Stomach (tissue), 9 donors: ENCODE measurements around the gene PRDM13. TPM values are rescaled to one million over a fixed set of nuclear protein-coding genes. Genes with fewer than 3 reads are reported as not detected.
A peak's percentile ranks its signal among the peaks of the same experiment; 100 is the strongest.

Experiments used
- DNase-seq, 2 donors: peaks; one replicate each; pipeline versions ENCODE4 v3.0.0 to v3.0.0-alpha.2; 2013 to 2019
- H3K27ac ChIP-seq, 5 donors: fragments of 200-600 bp in 4 of 5; sonication (generic) in 4 of 5; one replicate each; pipeline ENCODE4 v1.5.1; 2013 to 2019; ENCODE audit warnings: mild to moderate bottlenecking in 1 of 5, moderate library complexity in 1 of 5
- H3K27me3 ChIP-seq, 3 donors: fragments of 200-600 bp; sonication (generic); one replicate each; pipeline ENCODE4 v1.5.1; 2017 to 2019; ENCODE audit warnings: mixed run types in 1 of 3
- H3K36me3 ChIP-seq, 4 donors: fragments of 200-600 bp; sonication (generic); 1 replicate in 3 of 4; 2 replicates in 1 of 4; pipeline ENCODE4 v1.5.1; 2016 to 2019
- H3K4me1 ChIP-seq, 4 donors: fragments of 200-600 bp; sonication (generic); one replicate each; pipeline ENCODE4 v1.5.1; 2016 to 2019
- H3K4me3 ChIP-seq, 4 donors: fragments of 200-600 bp; sonication (generic) in 3 of 4; one replicate each; pipeline ENCODE4 v1.5.1; 2016 to 2019; ENCODE audit warnings: mild to moderate bottlenecking in 1 of 4
- H3K9me3 ChIP-seq, 4 donors: fragments of 200-600 bp; sonication (generic); one replicate each; pipeline ENCODE4 v1.5.1; 2016 to 2019
- CTCF ChIP-seq, 7 experiments: fragments of 450-650 bp in 4 of 7; fragments of 200-600 bp in 3 of 7; sonication (generic) in 3 of 7; IDR thresholded peaks; one replicate each; pipeline ENCODE4 v1.5.1; 2016 to 2019; ENCODE audit warnings: antibody characterized with exemption in 7 of 7, control low read depth in 2 of 7, mild to moderate bottlenecking in 1 of 7
- EP300 ChIP-seq: sonication (generic); formaldehyde crosslinking; IDR thresholded peaks from one replicate; pipeline ENCODE4 v1.6.1; 2017; ENCODE audit warnings: antibody characterized with exemption
- POLR2A ChIP-seq, 4 donors: fragments of 450-650 bp; IDR thresholded peaks; one replicate each; pipeline ENCODE4 v1.6.1; 2016; ENCODE audit warnings: antibody characterized with exemption in 4 of 4, control low read depth in 2 of 4, mild to moderate bottlenecking in 1 of 4, moderate library complexity in 1 of 4
- POLR2AphosphoS5 ChIP-seq, 3 donors: sonication (generic); formaldehyde crosslinking; IDR thresholded peaks; one replicate each; pipeline ENCODE4 v1.6.1; 2016; ENCODE audit warnings: antibody characterized with exemption in 3 of 3
- WGBS, 5 donors: extraction: QIAGEN DNeasy Blood & Tissue Kit in 3 of 5; methylation state at CpG; one replicate each; pipeline versions ENCODE4 v1.1.5 to v1.1.7; 2013 to 2018; 5-methylcytosine and 5-hydroxymethylcytosine counted together
- intact Hi-C: fragments of 100-400 bp; cut with DNase I; formaldehyde crosslinking; loops from one replicate; pipeline ENCODE4 v1.15.1; 2023; ENCODE audit warnings: low total_unique reads
- polyA plus RNA-seq, 3 donors: library from polyadenylated mRNA; stranded (reverse); fragments of 200-250 nt; gene quantifications; one replicate each; pipeline ENCODE4 v1.2.3, GENCODE V29; 2013
- total RNA-seq, 5 donors: library from RNA; depleted of rRNA; stranded (reverse); fragments of >200 nt; gene quantifications; one replicate each; pipeline versions ENCODE4 v1.1.0 to v1.2.3, GENCODE V29; 2014 to 2016
- donor health status: healthy with polysubstance abuse.
- donor health status: Bipolar disorder and iron deficiency.
- donor health status: healthy.

The PRDM13 gene
- total and polyA plus RNA-seq, 8 donors = not detected

GRCh38 chr6:99609905-99610489 is 3.4 kb downstream of the PRDM13 start:
- intact Hi-C loops = no loop called here
- H3K4me3 ChIP-seq = no peak overlapping the region
- TF ChIP-seq CTCF (IDR thresholded peaks at IDR 0.05) (no peak), EP300 (no peak), POLR2AphosphoS5 (IDR thresholded peaks at IDR 0.05) (no peak), POLR2A (IDR thresholded peaks at IDR 0.05) (no peak)
- no peak overlapping the region for H3K27ac ChIP-seq
- H3K4me1 ChIP-seq = peaks cover 24 to 51% (median 41%) of the 10 kb centered on the region in 4 donors
- peaks cover 65 to 100% (median 96%) of the 10 kb centered on the region in 3 donors for H3K27me3 ChIP-seq
- peaks cover 0 to 4% (median 0%) of the 10 kb centered on the region in 4 donors for H3K9me3 ChIP-seq
- no peaks in the 10 kb centered on the region for H3K36me3 ChIP-seq
- DNase-seq = no peak
- WGBS, 5 donors = 11 to 28% (median 16%) methylated on average over 2 of the region's 2 CpGs

- peaks cover 58 to 100% (median 94%) of the 10 kb centered on the region in 3 donors for H3K27me3 ChIP-seq
- WGBS, 5 donors = 3 to 7% (median 3%) methylated on average over 3 of the region's 3 CpGs
Measured at GRCh38 chr6:99611148-99611547, 4.5 kb downstream of the PRDM13 start.

GRCh38 chr6:99612551-99613408 is 6.1 kb downstream of the PRDM13 start:
- Histone ChIP-seq H3K9me3 (peaks cover 0 to 4% (median 0%) of the 10 kb centered on the region in 4 donors), H3K4me1 (peaks cover 23 to 32% (median 26%) of the 10 kb centered on the region in 4 donors), H3K27me3 (peaks cover 52 to 100% (median 92%) of the 10 kb centered on the region in 3 donors), H3K27ac (no peak overlapping the region), H3K4me3 (peak overlapping the region; percentile 45 to 70 (median 52)), H3K36me3 (no peaks in the 10 kb centered on the region)
- 9 to 22% (median 16%) methylated on average over 24 to 56 of the region's 56 CpGs for WGBS, 5 donors
- TF ChIP-seq CTCF (IDR thresholded peaks at IDR 0.05) (no peak), EP300 (no peak), POLR2AphosphoS5 (IDR thresholded peaks at IDR 0.05) (no peak), POLR2A (IDR thresholded peaks at IDR 0.05) (no peak)
- no peak for DNase-seq
- intact Hi-C loops = no loop called here

More at GRCh38 chr6:99611148-99611547, 4.5 kb downstream of the PRDM13 start:
- DNase-seq = no peak
- intact Hi-C loops = no loop called here
- H3K36me3 ChIP-seq = no peaks in the 10 kb centered on the region
- H3K4me1 ChIP-seq = peaks cover 24 to 47% (median 37%) of the 10 kb centered on the region in 4 donors
- TF ChIP-seq EP300 (no peak), POLR2A (IDR thresholded peaks at IDR 0.05) (no peak), POLR2AphosphoS5 (IDR thresholded peaks at IDR 0.05) (no peak)
- no peak overlapping the region for H3K4me3 ChIP-seq
- H3K9me3 ChIP-seq = peaks cover 0 to 4% (median 0%) of the 10 kb centered on the region in 4 donors
- H3K27ac ChIP-seq = no peak overlapping the region

GRCh38 chr6:99613409-99613704 is 6.7 kb downstream of the PRDM13 start:
- TF ChIP-seq EP300 (no peak), CTCF (IDR thresholded peaks at IDR 0.05) (peak in 2 of 7 experiments; percentile 19 to 31)

More at GRCh38 chr6:99613409-99613704, 6.7 kb downstream of the PRDM13 start:
- Histone ChIP-seq H3K4me1 (peaks cover 23 to 26% (median 24%) of the 10 kb centered on the region in 4 donors), H3K27ac (no peak overlapping the region), H3K9me3 (peaks cover 0 to 6% (median under 1%) of the 10 kb centered on the region in 4 donors), H3K4me3 (peak overlapping the region; percentile 45 to 70 (median 52)), H3K27me3 (peaks cover 46 to 100% (median 92%) of the 10 kb centered on the region in 3 donors), H3K36me3 (no peaks in the 10 kb centered on the region)
- intact Hi-C loops = no loop called here
- DNase-seq = peak in 1 of 2 donors; percentile 85
- WGBS, 5 donors = 1 to 3% (median 2%) methylated on average over 8 to 37 of the region's 37 CpGs; no CpG with 5 or more reads in 1 of the 5 donors
